CD4-positive, alpha-beta T cell treated with Interleukin-1 beta for 1 hour (primary cell): ENCODE results near the gene PACRG.
"Not testable (repeated sequence)": the region's sequence is repeated elsewhere in the genome, so short reads cannot be mapped to it uniquely, and the experiment has no call there.

Experiments
- DNase-seq, 2 donors: peaks; one replicate each; pipeline ENCODE4 v3.0.0-alpha.2; 2020 to 2022

PACRG gene

DNA sequence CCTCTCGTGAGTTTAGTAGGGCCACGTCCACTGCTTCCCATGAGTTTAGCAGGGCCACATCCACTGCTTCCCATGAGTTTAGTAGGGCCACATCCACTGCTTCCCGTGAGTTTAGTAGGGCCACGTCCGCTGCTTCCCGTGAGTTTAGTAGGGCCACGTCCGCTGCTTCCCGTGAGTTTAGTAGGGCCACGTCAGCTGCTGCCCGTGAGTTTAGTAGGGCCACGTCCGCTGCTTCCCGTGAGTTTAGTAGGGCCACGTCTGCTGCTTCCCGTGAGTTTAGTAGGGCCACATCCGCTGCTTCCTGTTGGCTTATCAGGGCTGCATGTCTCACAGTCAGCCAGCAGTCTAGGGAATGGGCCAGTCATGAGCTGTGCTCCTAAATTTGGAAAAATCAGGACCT lies 573.1 kb downstream of the PACRG start:
- DNase-seq = no peak

- DNase-seq = no peak
Observed at GRCh38 chr6:163301726-163302635, 574.2 kb downstream of the PACRG start.

DNA sequence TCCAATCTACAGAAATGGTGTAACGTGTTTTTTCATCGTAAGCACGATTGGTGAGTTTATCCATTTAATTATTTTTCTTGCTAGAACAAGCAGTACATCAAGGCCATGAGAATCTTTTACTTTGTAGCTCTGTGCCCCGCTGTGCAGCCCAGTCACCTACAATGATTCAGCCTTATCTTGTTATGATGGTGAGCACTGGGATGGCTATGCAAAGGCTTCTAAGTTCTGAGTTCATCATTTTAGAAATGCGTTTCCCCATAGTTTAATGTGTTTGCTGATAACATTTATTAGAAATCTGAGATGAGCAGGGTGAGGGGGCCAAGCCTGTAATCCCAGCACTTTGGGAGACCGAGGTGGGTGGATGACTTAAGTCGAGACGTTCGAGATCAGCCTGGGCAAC lies 575.0 kb downstream of the PACRG start:
- DNase-seq = no peak

DNA sequence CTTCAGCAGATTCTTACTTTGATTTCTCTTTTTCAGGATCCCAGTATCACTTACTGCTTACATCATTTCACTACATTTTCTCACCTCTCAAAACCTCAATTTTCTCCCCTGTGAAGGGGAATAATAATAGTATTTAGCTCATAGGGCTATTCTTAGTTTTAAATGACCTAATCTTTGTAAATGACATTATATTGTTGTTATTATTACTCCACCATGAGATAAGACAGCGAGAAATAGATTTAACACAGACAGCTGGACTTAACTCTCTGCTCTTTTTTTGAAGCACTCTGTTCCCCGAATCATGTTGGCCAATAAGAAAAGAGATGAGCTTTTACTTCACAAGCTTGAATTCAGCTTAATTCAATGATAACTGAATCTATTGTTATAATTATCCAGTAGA lies 578.2 kb downstream of the PACRG start:
- no peak for DNase-seq

GRCh38 chr6:163308629-163309440 lies 581.1 kb downstream of the PACRG start:
- DNase-seq = no peak

GRCh38 chr6:163309491-163310026 lies 581.8 kb downstream of the PACRG start:
- DNase-seq = no peak

GRCh38 chr6:163310096-163310972 lies 582.6 kb downstream of the PACRG start:
- no peak for DNase-seq

GRCh38 chr6:163310973-163311383 lies 583.2 kb downstream of the PACRG start:
- no peak for DNase-seq

DNA sequence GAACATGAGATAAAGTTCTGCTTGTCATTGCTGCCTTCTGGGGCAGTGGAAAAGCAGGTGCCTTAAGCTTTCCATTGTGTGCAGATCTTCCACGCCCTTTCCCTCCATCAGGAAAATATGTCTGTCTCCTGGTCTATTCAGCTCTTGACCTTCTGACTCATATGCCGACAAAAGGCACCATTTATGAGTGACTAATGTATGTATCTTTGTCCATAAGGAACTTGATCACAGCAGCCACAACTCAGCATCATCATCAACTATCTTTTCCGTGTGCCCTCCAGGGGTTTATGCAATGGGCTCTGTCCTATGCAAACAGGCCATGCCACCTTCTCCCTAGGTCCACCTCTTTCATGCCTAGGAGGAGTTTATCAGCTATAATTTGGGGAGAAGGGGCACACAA lies 584.1 kb downstream of the PACRG start:
- no peak for DNase-seq

- DNase-seq = no peak
Observed at GRCh38 chr6:163313566-163313965, 585.8 kb downstream of the PACRG start.

- no peak for DNase-seq
Observed at GRCh38 chr6:163313981-163314380, 586.2 kb downstream of the PACRG start.

DNA sequence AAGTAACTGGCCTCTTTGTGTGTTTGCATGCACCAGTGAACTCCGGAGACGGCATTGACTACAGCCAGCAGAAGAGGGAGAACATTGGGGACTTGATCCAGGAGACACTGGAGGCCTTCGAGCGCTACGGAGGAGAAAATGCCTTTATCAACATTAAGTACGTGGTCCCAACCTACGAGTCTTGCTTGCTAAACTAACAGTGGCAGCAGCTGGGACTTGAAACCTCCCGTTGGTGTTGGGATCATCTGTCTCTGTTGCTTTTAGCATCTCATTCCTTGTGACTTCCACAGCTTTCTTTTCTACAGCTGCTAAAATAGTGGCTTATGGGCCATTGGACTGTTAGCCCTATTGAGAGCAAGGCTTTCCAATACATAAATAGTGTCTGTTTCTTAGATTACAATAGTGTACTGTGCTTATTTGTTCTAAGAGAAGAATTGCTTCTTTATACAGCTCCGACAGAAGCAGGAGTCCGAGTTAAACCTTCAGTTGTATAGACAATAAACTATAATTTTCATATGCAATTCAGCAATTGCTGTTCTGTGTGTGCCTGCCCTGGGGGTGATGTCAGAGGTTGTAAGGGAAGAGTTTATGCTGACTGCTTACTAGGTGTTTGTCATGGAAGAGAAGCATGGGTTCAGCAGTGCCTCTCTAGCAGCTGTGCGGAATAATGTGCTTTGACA lies 587.2 kb downstream of the PACRG start:
- DNase-seq = no peak

GRCh38 chr6:163316866-163317495 lies 589.2 kb downstream of the PACRG start:
- DNase-seq = not testable (repeated sequence)

DNA sequence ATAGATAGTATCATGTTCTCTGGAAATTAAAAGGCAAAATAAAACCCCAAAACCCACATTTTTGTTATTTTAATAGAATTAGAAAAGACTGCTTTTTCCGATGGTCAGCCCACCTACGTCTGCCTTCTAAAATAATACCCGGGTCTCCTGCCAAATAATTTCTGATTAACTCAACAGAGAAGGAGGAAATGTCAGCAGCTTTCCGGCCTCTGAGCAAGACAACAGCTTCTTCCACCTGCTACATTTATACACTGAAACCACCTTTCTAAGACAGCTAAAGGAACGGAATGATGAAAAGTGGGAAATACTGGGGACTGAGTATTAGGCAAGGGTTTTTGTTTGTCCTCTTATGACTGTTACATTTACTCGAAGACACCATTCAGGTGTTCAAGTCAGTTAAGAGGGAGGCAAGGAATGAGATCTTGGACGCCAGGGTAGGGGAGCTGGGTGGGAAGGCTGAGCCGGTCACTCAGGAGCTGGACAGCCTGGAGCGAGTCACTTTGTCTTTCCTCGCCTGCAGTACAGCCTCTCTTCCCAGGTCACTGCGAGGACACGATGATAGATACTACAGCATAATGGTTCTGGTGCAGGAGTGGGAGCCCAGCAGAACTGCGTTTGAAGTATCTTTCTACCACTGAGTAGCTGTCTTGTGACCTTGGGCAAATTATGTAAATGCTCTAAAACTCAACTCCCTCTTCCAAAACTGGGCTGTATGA lies 590.5 kb downstream of the PACRG start:
- no peak for DNase-seq

DNA sequence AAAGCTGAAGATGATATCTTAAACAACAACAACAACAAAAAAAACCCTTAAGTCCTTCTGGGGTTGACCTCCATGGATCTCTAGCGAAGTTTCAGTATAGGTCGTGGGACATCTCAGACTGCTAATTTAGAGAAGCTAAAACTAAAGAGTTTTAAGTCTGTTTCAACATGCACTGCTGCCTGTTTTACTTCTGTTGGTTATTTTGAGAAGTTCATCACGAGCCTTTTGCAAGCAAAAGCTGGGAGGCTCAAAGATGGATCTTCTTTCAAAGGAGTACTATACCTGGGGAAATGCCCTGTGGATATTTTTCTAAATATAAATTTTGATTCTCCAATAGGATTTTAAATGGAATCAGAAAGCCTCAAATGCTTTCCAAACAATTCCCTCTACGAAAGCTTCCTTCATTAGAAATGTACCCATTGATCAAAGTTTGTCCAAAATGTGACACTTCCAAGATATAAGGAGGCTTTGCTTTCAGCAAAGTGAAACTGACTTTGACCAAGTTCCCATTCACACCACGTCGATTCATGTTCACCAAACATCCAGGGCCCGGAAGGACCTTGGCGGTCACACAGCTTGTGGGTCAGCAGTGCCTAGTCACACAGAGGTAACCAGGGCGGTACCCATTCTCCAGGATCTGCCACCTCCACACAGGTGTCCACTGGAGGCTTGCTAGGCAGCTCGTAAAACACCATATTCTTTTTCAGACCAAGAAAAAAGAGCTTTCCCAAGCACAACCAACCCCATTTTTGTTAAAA lies 592.0 kb downstream of the PACRG start:
- DNase-seq = no peak

- no peak for DNase-seq
Observed at GRCh38 chr6:163320402-163320801, 592.6 kb downstream of the PACRG start.

- DNase-seq = no peak
Observed at GRCh38 chr6:163320804-163321203, 593.0 kb downstream of the PACRG start.

DNA sequence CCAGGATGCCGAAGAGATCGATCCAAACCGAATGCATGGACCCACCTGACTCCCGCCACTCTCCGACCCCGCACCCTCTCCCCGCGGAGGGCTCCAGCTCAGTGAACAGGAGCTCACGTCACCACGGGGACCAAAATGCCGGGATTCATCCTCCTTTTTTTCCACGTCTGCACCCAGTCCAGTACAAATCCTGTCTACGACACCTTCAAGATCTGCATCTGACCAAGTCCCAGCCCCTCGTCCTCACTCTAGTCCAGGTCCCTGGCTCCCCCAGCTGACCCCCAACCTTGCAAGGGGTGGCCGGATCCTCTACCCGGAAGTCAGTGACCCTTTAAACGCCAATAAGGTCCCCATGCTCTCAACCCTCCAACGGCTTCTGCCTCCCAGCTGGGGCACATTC lies 593.9 kb downstream of the PACRG start:
- no peak for DNase-seq

- no peak for DNase-seq
Observed at GRCh38 chr6:163323274-163323673, 595.5 kb downstream of the PACRG start.

- no peak for DNase-seq
Observed at GRCh38 chr6:163323705-163324104, 595.9 kb downstream of the PACRG start.
